ENCODE results near the gene NFXL1. TPM values are rescaled to one million over a fixed set of nuclear protein-coding genes. Genes with fewer than 3 reads are reported as not detected.

Gene NFXL1
- total RNA-seq, 2 donors from 2014 or later: 4.3 to 8.6 TPM

- intact Hi-C loops (cut with DNase I): loop anchor here (5.0 kb wide), 3 partner anchors 74 to 151 kb away; partner anchors contain the start of gene NFXL1 (in 1 of the 2)
- no peak for ATAC-seq
- DNase-seq: no peak
Measured at GRCh38 chr4:47838445-47838844, 75.9 kb downstream of the NFXL1 start.

GRCh38 chr4:47837908-47838294 is 76.5 kb downstream of the NFXL1 start, which contains the start of gene CORIN:
CORIN (minus strand) TSS chr4:47838067; CDS start chr4:47837949, 118 bp downstream.
- ATAC-seq: peak; percentile 22 to 31
- intact Hi-C loops (cut with DNase I): loop anchor here (5.0 kb wide), 3 partner anchors 74 to 151 kb away; partner anchors contain the start of gene NFXL1 (in 1 of the 2)
- DNase-seq: no peak

GRCh38 chr4:47837094-47837907 is 77.1 kb downstream of the NFXL1 start:
- ATAC-seq (peak; percentile 64 to 79), DNase-seq (peak; percentile 63)
- intact Hi-C loops (cut with DNase I): loop anchor here (5.0 kb wide), 3 partner anchors 75 to 150 kb away; partner anchors contain the start of gene NFXL1 (in 1 of the 2)

- peak; percentile 88 for DNase-seq
- ATAC-seq: peak; percentile 90 to 94
- intact Hi-C loops (cut with DNase I): loop anchor here (1.0 to 5.0 kb wide), 4 partner anchors 76 to 149 kb away; partner anchors contain the start of gene NFXL1 (in 1 of the 2)
Measured at GRCh38 chr4:47836641-47837093, 77.7 kb downstream of the NFXL1 start.

GRCh38 chr4:47835494-47835893 is 78.9 kb downstream of the NFXL1 start:
- intact Hi-C loops (cut with DNase I): loop anchor here (5.0 kb wide), 3 partner anchors 77 to 148 kb away; partner anchors contain the start of gene NFXL1 (in 1 of the 2)
- DNase-seq (no peak), ATAC-seq (no peak)

GRCh38 chr4:47831026-47831679 is 83.2 kb downstream of the NFXL1 start:
- intact Hi-C loops (cut with DNase I): loop anchor here in 1 of 2 donors (5.0 kb wide), 1 partner anchor 79 kb away; no protein-coding TSS in a partner anchor
- ATAC-seq (peak; percentile 45 to 58), DNase-seq (no peak)

- no peak for DNase-seq
- ATAC-seq: peak; percentile 18 to 29
- intact Hi-C loops (cut with DNase I): loop anchor here in 1 of 2 donors (5.0 kb wide), 1 partner anchor 78 kb away; no protein-coding TSS in a partner anchor
Measured at GRCh38 chr4:47830265-47831025, 83.9 kb downstream of the NFXL1 start.

- ATAC-seq (peak; percentile 66 to 75), DNase-seq (no peak)
- intact Hi-C loops (cut with DNase I): loop anchor here in 1 of 2 donors (5.0 kb wide), 1 partner anchor 42 kb away; no protein-coding TSS in a partner anchor
Measured at GRCh38 chr4:47829438-47829837, 84.9 kb downstream of the NFXL1 start.

GRCh38 chr4:47827343-47828047 is 86.9 kb downstream of the NFXL1 start:
- ATAC-seq (no peak), DNase-seq (no peak)
- intact Hi-C loops (cut with DNase I): loop anchor here in 1 of 2 donors (5.0 kb wide), 1 partner anchor 40 kb away; no protein-coding TSS in a partner anchor

- DNase-seq (peak; percentile 55), ATAC-seq (peak; percentile 83 to 85)
Measured at GRCh38 chr4:47824840-47825239, 89.5 kb downstream of the NFXL1 start.

GRCh38 chr4:47819178-47819577 is 95.2 kb downstream of the NFXL1 start:
- ATAC-seq: peak in 1 of 2 donors; percentile 19
- intact Hi-C loops (cut with DNase I): no loop called here
- no peak for DNase-seq

More at GRCh38 chr4:47824840-47825239, 89.5 kb downstream of the NFXL1 start:
- intact Hi-C loops (cut with DNase I): loop anchor here in 1 of 2 donors (5.0 kb wide), 1 partner anchor 38 kb away; no protein-coding TSS in a partner anchor

- ATAC-seq (no peak), DNase-seq (no peak)
- intact Hi-C loops (cut with DNase I): no loop called here
Measured at GRCh38 chr4:47817275-47817674, 97.1 kb downstream of the NFXL1 start.

GRCh38 chr4:47816748-47817147 is 97.6 kb downstream of the NFXL1 start:
- intact Hi-C loops (cut with DNase I): no loop called here
- DNase-seq (no peak), ATAC-seq (no peak)

GRCh38 chr4:47814618-47815295 is 99.6 kb downstream of the NFXL1 start:
- intact Hi-C loops (cut with DNase I): no loop called here
- ATAC-seq (no peak), DNase-seq (no peak)

GRCh38 chr4:47809654-47810203 is 104.7 kb downstream of the NFXL1 start:
- no peak for ATAC-seq
- DNase-seq: no peak
- intact Hi-C loops (cut with DNase I): no loop called here

- ATAC-seq (no peak), DNase-seq (no peak)
- intact Hi-C loops (cut with DNase I): no loop called here
Measured at GRCh38 chr4:47804598-47804997, 109.8 kb downstream of the NFXL1 start.

GRCh38 chr4:47801481-47802002 is 112.8 kb downstream of the NFXL1 start:
- DNase-seq (no peak), ATAC-seq (peak; percentile 44 to 47)
- intact Hi-C loops (cut with DNase I): no loop called here
